Measurements from ENCODE around the gene RMDN3. TPM values are rescaled to one million over a fixed set of nuclear protein-coding genes. Genes with fewer than 3 reads are reported as not detected.

RMDN3 gene
- total and polyA plus RNA-seq, 9 of the 15 experiments (the other 6 are each of a cell fraction or from before 2014, with no cell fraction given) = 8.1 to 38.2 (median 25.9) TPM

GRCh38 chr15:40702077-40702476 lies 53.0 kb downstream of the RMDN3 start (continued):
- TF ChIP-seq, protein P1, sequence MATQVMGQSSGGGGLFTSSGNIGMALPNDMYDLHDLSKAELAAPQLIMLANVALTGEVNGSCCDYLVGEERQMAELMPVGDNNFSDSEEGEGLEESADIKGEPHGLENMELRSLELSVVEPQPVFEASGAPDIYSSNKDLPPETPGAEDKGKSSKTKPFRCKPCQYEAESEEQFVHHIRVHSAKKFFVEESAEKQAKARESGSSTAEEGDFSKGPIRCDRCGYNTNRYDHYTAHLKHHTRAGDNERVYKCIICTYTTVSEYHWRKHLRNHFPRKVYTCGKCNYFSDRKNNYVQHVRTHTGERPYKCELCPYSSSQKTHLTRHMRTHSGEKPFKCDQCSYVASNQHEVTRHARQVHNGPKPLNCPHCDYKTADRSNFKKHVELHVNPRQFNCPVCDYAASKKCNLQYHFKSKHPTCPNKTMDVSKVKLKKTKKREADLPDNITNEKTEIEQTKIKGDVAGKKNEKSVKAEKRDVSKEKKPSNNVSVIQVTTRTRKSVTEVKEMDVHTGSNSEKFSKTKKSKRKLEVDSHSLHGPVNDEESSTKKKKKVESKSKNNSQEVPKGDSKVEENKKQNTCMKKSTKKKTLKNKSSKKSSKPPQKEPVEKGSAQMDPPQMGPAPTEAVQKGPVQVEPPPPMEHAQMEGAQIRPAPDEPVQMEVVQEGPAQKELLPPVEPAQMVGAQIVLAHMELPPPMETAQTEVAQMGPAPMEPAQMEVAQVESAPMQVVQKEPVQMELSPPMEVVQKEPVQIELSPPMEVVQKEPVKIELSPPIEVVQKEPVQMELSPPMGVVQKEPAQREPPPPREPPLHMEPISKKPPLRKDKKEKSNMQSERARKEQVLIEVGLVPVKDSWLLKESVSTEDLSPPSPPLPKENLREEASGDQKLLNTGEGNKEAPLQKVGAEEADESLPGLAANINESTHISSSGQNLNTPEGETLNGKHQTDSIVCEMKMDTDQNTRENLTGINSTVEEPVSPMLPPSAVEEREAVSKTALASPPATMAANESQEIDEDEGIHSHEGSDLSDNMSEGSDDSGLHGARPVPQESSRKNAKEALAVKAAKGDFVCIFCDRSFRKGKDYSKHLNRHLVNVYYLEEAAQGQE (IDR thresholded peaks at IDR 0.05; ENCODE audit: borderline replicate concordance) = 0 out of 2 replicates have a peak, but pooled peaks have one; percentile 11
- TF ChIP-seq, protein P1 (CRISPR knock-in tag; IDR thresholded peaks at IDR 0.05; ENCODE audit: low read depth) = no peak
- TF ChIP-seq JUND (IDR thresholded peaks at IDR 0.05; ENCODE audit: borderline replicate concordance, low read depth, low read length) (no peak), JUND (tag; IDR thresholded peaks at IDR 0.05; ENCODE audit: borderline replicate concordance, low read depth, low read length) (no peak), ZNF668 (CRISPR knock-in tag; IDR thresholded peaks at IDR 0.05) (no peak), ZC3H4 (CRISPR knock-in tag; IDR thresholded peaks at IDR 0.05; ENCODE audit: borderline replicate concordance) (no peak), KLF10 (CRISPR knock-in tag; IDR thresholded peaks at IDR 0.05) (no peak), HBP1 (CRISPR knock-in tag; IDR thresholded peaks at IDR 0.05) (no peak), SNIP1 (IDR thresholded peaks at IDR 0.05; ENCODE audit: low read depth) (no peak), SMARCC2 (IDR thresholded peaks at IDR 0.05; ENCODE audit: low read depth) (no peak), EZH2 (IDR thresholded peaks at IDR 0.05; ENCODE audit: borderline replicate concordance, low read depth, low read length) (no peak), ADNP (tag; IDR thresholded peaks at IDR 0.05) (no peak), ARID2 (IDR thresholded peaks at IDR 0.05) (no peak), C11orf30 (IDR thresholded peaks at IDR 0.05; ENCODE audit: low read depth) (peak; percentile 36; the same call in 1 of the 2 replicates), RBM39 (optimal IDR thresholded peaks at IDR 0.05; ENCODE audit: low read depth, low read length) (no peak), MAFG (tag; conservative IDR thresholded peaks at IDR 0.05) (peak; percentile 34; the same call in 1 of the 2 replicates), RAD21 (CRISPR knock-in tag; conservative IDR thresholded peaks at IDR 0.05 in 1 of 2, IDR thresholded peaks at IDR 0.05 in 1 of 2) (peak; percentile 28 to 29; a peak in 2 of 4 replicates)

Data from K562 (cell line).